Choroid plexus epithelial cell (primary cell): ENCODE data around the gene AXIN2.

Source experiments
- DNase-seq: peaks from one replicate; pipeline ENCODE4 v3.0.0-alpha.2; 2010; ENCODE audit warnings: low read depth
- H3K4me3 ChIP-seq: 2 replicates; pipeline ENCODE4 v1.5.1; 2011; ENCODE audit warnings: low read depth, mild to moderate bottlenecking, control low read depth, low read length, moderate library complexity
- CTCF ChIP-seq: conservative IDR thresholded peaks from 2 replicates; pipeline ENCODE4 v1.5.1; 2011; ENCODE audit warnings: low read depth, mild to moderate bottlenecking, control low read depth, inconsistent platforms, low read length, moderate library complexity

The AXIN2 gene

GRCh38 chr17:65589321-65589720 lies 27.9 kb upstream of the AXIN2 start:
- no peak overlapping the region for H3K4me3 ChIP-seq
- DNase-seq, result peak; percentile 23
- TF ChIP-seq CTCF, result no peak

GRCh38 chr17:65588181-65588808 lies 26.8 kb upstream of the AXIN2 start:
- no peak for DNase-seq
- no peak overlapping the region for H3K4me3 ChIP-seq
- no peak for TF ChIP-seq CTCF

GRCh38 chr17:65587534-65588180 lies 26.2 kb upstream of the AXIN2 start:
- no peak for TF ChIP-seq CTCF

GRCh38 chr17:65586899-65587298 lies 25.5 kb upstream of the AXIN2 start:
- no peak overlapping the region for H3K4me3 ChIP-seq
- no peak for TF ChIP-seq CTCF
- no peak for DNase-seq

More at GRCh38 chr17:65587534-65588180, 26.2 kb upstream of the AXIN2 start:
- no peak for DNase-seq
- no peak overlapping the region for H3K4me3 ChIP-seq

GRCh38 chr17:65584604-65585521 lies 23.4 kb upstream of the AXIN2 start:
- no peak overlapping the region for H3K4me3 ChIP-seq
- no peak for DNase-seq
- no peak for TF ChIP-seq CTCF

GRCh38 chr17:65583921-65584603 lies 22.6 kb upstream of the AXIN2 start:
- DNase-seq, result no peak
- no peak overlapping the region for H3K4me3 ChIP-seq
- TF ChIP-seq CTCF, result no peak
